Right renal cortex interstitium (tissue), 3 donors: Measurements from ENCODE around the gene CPHXL2. TPM values are rescaled to one million over a fixed set of nuclear protein-coding genes. Genes with fewer than 3 reads are reported as not detected.

Source experiments
- DNase-seq, 3 donors: peaks; one replicate each; pipeline ENCODE4 v3.0.0-alpha.2; 2013; ENCODE audit warnings: low read depth in 3 of 3, low spot score in 2 of 3
- polyA plus RNA-seq, 3 donors: library from polyadenylated mRNA; unstranded; fragments of 120-200 nt; gene quantifications; one replicate each; pipeline ENCODE4 v1.2.1, GENCODE V29; 2013; ENCODE audit not compliant: insufficient read length in 3 of 3

CPHXL2 gene
- polyA plus RNA-seq, result not detected

GRCh38 chr16:75676909-75677308, at the start of gene CPHXL2:
CPHXL2 (minus strand) TSS chr16:75677009; CDS start chr16:75676999, 10 bp downstream.
- no peak for DNase-seq

- no peak for DNase-seq
These were observed 49.6 kb upstream of the CPHXL2 start, which contains the start of gene CPHXL for GRCh38 chr16:75726390-75726789. CPHXL (minus strand) TSS chr16:75726490; CDS start chr16:75726442, 48 bp downstream.

- no peak for DNase-seq
These were observed 41.6 kb upstream of the CPHXL2 start for GRCh38 chr16:75718452-75718851.

- DNase-seq, result no peak
These were observed 37.9 kb upstream of the CPHXL2 start for GRCh38 chr16:75714661-75715060.

GRCh38 chr16:75710344-75710743, 33.5 kb upstream of the CPHXL2 start:
- DNase-seq, result no peak

- no peak for DNase-seq
These were observed 26.5 kb upstream of the CPHXL2 start for GRCh38 chr16:75703306-75703705.

- DNase-seq, result no peak
These were observed 25.4 kb upstream of the CPHXL2 start for GRCh38 chr16:75702242-75702641.

- no peak for DNase-seq
These were observed 24.6 kb upstream of the CPHXL2 start, which contains the start of gene DUXB for GRCh38 chr16:75701361-75701760. DUXB (minus strand) TSS chr16:75701461; CDS start chr16:75701418, 43 bp downstream.

GRCh38 chr16:75697571-75697970, 20.8 kb upstream of the CPHXL2 start:
- no peak for DNase-seq

- DNase-seq, result no peak
These were observed 18.9 kb upstream of the CPHXL2 start for GRCh38 chr16:75695708-75696107.

- DNase-seq, result no peak
These were observed 10.6 kb upstream of the CPHXL2 start for GRCh38 chr16:75687361-75687760.

- DNase-seq, result no peak
These were observed 5.5 kb upstream of the CPHXL2 start for GRCh38 chr16:75682308-75682707.

GRCh38 chr16:75679366-75679765, 2.6 kb upstream of the CPHXL2 start:
- no peak for DNase-seq

- no peak for DNase-seq
These were observed 9.3 kb downstream of the CPHXL2 start for GRCh38 chr16:75667503-75667902.

GRCh38 chr16:75660726-75661302, 16.0 kb downstream of the CPHXL2 start:
- DNase-seq, result no peak

- DNase-seq, result no peak
These were observed 16.5 kb downstream of the CPHXL2 start for GRCh38 chr16:75660321-75660720.

- DNase-seq, result no peak
These were observed 18.6 kb downstream of the CPHXL2 start for GRCh38 chr16:75658175-75658574.

- no peak for DNase-seq
These were observed 22.9 kb downstream of the CPHXL2 start for GRCh38 chr16:75653922-75654321.

GRCh38 chr16:75648265-75649076, 28.3 kb downstream of the CPHXL2 start:
- DNase-seq, result peak; percentile 70 to 79 (median 76)

GRCh38 chr16:75647492-75648264, 29.1 kb downstream of the CPHXL2 start, which contains the start of the genes KARS1 and TERF2IP:
KARS1 (minus strand) TSS chr16:75647665; CDS start chr16:75647639, 26 bp downstream.
TERF2IP (plus strand) TSS chr16:75647773; CDS start chr16:75647883, 110 bp downstream.
- DNase-seq, result peak; percentile 82 to 85 (median 84)

GRCh38 chr16:75647112-75647491, 29.7 kb downstream of the CPHXL2 start:
- no peak for DNase-seq
